Measurements from ENCODE around the gene RFX3. TPM values are rescaled to one million over a fixed set of nuclear protein-coding genes. Genes with fewer than 3 reads are reported as not detected.
A peak's percentile ranks its signal among the peaks of the same experiment; 100 is the strongest.

Gene RFX3
- total and polyA plus RNA-seq, 2 of the 13 experiments (the other 11 are each of a cell fraction or from before 2014, with no cell fraction given) = 2.7 to 5.3 TPM

GRCh38 chr9:3177146-3177761, 348.5 kb downstream of the RFX3 start (continued):
- TF ChIP-seq HINFP (CRISPR knock-in tag; IDR thresholded peaks at IDR 0.05; ENCODE audit: low read depth) (no peak), KAT2B (IDR thresholded peaks at IDR 0.05; ENCODE audit: borderline replicate concordance, low read depth, low read length) (no peak), POGK (CRISPR knock-in tag; conservative IDR thresholded peaks at IDR 0.05) (no peak), SOX6 (IDR thresholded peaks at IDR 0.05) (no peak), SOX6 (CRISPR knock-in tag; IDR thresholded peaks at IDR 0.05) (peak; percentile 80), ZNF678 (CRISPR knock-in tag; IDR thresholded peaks at IDR 0.05) (no peak), FOXO1 (CRISPR knock-in tag; IDR thresholded peaks at IDR 0.05) (peak; percentile 86), ZNF446 (CRISPR knock-in tag; IDR thresholded peaks at IDR 0.05) (no peak), ZBTB40 (IDR thresholded peaks at IDR 0.05) (no peak), ZBTB40 (CRISPR knock-in tag; IDR thresholded peaks at IDR 0.05) (peak; percentile 35; the same call in 1 of the 2 replicates), SKI (IDR thresholded peaks at IDR 0.05; ENCODE audit: partially characterized antibody) (peak; percentile 30), ZFP36L1 (CRISPR knock-in tag; IDR thresholded peaks at IDR 0.05) (no peak), DNMT3B (CRISPR knock-in tag; conservative IDR thresholded peaks at IDR 0.05) (no peak), ARID3A (IDR thresholded peaks at IDR 0.05; ENCODE audit: low read depth, low read length) (peak; percentile 51; the same call in 1 of the 2 replicates), RBAK (CRISPR knock-in tag; IDR thresholded peaks at IDR 0.05) (no peak), ZFP1 (CRISPR knock-in tag; IDR thresholded peaks at IDR 0.05) (no peak), PHF21A (CRISPR knock-in tag; IDR thresholded peaks at IDR 0.05) (peak; percentile 88)

Measured in HepG2 (cell line).